Stimulated activated CD8-positive, alpha-beta memory T cell treated with anti-CD3 and anti-CD28 coated beads, Interleukin-4, amount 100 ng/mL, for 4 hours (primary cell): ENCODE data around the gene UACA.
"Not testable (repeated sequence)": the region's sequence is repeated elsewhere in the genome, so short reads cannot be mapped to it uniquely, and the experiment has no call there.

Experiments
- DNase-seq, 2 donors: peaks; one replicate each; pipeline ENCODE4 v3.0.0-alpha.2; 2020; ENCODE audit warnings: low read depth in 2 of 2, low spot score in 1 of 2

The UACA gene

DNA sequence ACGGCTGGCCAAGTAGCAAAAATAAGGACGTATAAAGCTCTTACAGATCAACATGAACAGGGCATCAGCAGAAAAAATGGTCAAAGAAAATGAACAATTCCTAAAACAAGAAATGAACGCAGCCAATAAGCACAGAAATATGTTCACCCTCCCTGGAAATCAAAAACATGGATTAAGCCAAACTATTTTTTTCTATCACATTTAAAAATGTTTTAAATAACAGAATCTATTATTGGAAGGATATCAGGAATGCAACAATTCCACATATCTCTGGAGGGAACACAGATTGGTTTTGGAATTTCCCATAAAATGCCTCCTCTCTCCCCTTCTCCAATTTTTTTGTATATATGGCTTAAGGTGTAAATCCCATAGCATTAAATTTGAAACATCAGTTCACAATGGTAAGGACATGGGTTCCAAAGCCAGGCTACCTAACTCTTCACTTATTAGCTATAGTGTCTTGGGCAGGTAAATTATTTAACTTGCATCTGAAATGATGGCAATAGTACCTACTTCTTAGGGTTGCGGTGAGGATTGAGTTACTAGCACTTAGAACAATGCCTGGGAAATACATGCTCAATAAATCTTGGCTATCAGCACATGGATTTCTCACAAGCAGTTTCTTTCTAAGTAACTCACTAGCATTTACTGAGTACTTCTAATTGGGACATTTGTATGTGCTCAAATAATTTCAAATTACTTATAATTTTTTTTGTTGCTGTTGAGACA, 10.1 kb downstream of the UACA start:
- DNase-seq: no peak

GRCh38 chr15:70752193-70752635, 11.1 kb downstream of the UACA start:
- DNase-seq: no peak

DNA sequence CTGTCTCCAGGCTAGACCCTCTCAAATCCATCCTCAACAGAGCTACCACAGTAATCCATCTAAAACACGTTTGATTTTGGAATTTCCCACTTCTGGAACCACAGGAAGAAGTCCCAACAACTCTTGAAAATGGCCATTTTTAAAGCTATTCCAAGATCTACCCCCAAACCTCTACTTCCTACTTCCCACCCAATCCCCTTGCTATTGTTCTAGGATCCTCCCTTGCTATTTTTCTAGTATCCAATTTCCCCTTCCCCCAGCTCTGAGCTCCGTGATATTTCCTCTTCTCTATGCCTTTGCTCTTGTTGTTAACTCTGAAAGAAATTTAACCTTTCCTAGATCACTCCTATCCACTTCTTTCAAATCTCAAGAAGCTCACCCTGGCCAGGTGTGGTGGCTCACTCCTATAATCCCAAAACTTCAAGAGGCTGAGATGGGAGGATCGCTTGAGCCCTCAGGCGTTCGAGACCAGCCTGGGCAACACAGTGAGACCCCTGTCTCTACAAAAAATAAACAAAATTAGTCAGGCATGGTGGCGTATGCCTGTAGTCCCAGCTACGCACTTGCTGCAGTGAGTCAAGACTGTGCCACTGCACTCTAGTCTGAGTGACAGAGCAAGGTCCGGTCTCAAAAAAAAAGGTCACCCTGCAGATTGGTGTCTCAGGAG, 13.0 kb downstream of the UACA start:
- no peak for DNase-seq

DNA sequence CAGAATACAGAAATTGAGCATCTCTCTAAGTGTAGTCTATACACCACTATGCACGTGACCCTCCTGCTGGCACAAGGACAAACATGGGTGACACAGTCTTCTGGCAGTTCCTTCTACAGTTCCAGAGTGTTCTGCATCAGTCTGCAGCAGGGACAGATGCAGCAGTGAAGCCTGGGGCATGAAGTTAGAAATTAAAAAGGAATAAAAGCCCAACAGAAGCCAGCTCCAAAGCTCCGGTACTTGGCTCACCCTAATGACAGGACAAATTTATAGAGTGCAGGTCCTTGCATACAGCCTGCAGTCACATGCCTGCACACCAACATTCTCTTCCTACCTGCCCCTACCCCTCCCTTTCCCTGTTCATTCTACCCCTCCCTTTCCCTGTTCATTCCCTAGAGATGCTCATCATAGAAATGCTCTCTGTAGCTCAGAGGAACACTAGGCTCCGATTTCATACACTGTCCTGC, 15.0 kb downstream of the UACA start:
- no peak for DNase-seq

DNA sequence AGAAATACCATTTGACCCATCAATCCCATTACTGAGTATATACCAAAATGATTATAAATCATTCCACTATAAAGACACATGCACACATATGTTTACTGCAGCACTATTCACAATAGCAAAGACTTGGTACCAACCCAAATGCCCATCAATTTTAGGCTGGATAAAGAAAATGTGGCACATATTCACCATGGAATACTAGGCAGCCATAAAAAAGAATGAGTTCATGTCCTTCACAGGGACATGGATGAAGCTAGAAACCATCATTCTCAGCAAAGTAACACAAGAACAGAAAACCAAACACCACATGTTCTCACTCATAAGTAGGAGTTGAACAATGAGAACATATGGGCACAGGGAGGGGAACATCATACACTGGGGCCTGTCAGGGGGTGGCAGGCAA, 16.8 kb downstream of the UACA start:
- DNase-seq: not testable (repeated sequence)

GRCh38 chr15:70742928-70743327, 20.4 kb downstream of the UACA start:
- DNase-seq: no peak

DNA sequence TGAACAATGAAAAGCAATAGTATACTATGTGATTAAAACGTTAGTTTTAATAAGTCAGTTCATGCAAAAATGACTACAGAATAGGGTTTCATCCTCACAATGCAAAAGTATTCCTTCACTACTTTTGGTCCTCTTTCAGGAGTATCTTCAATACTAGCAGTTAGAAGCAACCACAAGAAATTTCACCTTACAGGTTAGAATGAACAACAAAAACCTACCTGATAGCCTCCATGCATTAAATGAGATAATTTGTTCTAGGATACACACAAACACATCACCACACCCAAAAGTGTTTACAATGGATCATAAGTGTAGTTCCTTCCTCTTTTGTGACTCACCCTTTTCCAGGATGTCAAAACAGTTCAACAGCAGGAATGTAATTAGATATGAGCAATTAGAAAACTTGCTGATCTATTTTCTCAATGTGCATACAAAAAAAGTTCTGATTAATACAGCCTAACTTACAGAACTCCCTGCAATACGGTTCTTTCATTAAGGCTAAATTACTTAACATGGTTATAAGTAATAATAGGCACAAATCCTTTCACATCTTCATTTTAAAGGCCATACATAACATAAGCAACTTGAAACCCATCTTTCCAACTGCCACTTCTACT, 21.6 kb downstream of the UACA start:
- no peak for DNase-seq

DNA sequence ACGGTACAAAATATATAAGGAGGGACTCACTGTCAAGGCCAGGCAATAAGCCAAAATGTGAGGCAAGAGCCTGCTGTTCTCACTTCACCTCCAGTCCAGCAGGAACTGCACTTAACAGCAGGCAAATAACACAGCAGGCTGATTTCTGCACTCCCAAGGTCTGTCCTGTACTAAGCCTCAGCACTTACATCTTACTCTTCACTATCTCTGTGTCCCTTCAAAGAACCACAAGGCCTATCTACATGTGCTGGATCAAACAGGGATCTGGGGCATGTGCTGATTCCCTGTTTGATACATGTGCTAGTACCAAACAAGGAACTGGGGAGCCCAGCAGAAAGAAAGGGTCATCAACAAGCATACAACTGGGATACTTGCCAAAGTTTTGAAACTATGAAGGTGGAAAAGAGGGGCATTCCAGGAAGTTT, 22.2 kb downstream of the UACA start:
- no peak for DNase-seq

GRCh38 chr15:70735040-70735439, 28.3 kb downstream of the UACA start:
- not testable (repeated sequence) for DNase-seq

DNA sequence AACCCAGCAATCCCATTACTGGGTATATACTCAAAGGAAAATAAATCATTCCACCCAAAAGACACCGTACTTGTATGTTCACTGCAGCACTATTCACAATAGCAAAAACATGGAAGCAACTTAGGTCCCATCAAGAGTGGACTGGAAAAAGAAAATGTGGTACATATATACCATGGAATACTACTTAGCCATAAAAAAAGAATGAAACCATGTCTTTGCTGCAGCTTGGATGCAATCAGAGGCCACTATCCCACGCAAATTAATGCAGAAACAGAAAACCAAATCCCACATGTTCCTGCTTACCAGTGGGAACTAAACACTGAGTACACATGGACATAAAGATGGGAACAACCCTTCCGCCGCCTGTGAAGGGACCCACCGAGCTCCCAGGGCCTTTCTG, 34.2 kb downstream of the UACA start:
- no peak for DNase-seq

DNA sequence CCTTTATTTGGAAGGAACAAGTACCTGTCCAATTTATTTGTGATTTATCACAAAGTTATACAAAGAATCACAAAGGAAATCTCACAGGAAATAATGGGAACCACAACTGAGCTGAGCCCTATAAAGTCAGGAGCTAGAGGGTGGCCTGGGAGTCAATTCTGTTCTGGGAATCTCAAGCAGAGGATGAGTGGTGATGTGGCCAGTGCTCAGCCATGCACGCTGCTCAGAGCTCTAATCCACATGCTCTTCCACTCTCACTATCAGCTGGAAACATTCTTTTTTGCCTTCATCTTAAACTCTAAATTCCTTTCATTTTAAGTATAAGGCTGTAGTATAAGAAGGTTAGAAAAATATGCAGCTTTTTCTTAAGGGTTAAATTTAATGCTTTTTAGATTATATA, 36.6 kb downstream of the UACA start:
- no peak for DNase-seq

DNA sequence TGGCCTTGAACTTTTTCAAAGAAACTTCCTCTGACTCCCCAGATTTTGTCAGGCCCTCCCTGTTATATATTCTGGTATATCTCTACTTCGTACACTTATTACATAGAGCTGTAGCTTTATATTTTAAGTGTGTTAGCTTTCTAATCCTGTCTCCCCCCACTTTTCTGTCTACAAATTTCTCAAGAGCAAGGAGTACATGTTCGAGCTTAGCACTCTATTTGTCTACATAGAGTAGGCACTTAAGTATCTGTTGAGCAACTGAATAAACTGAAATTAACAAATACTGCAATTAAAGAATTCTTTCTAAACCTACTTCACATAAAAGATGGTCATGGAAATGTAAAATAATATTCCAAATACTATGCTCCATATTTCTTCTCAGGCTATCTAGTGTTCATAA, 39.4 kb downstream of the UACA start:
- no peak for DNase-seq

DNA sequence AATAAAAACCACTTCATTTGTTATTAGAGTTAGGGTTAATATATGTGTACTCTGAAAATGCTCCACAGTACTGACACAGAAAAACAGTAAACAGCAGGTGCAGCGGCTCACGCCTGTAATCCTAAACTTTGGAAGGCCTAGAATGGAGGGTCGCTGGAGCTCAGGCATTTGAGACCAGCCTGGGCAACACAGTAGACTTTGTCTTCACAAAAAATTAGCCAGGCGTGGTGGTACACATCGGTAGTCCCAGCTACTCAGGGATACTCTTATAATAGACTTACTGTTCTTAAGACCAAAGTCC, 40.3 kb downstream of the UACA start:
- DNase-seq: no peak

GRCh38 chr15:70722266-70723121, 40.9 kb downstream of the UACA start:
- no peak for DNase-seq

GRCh38 chr15:70720228-70721016, 42.9 kb downstream of the UACA start:
- no peak for DNase-seq

- no peak for DNase-seq
Measured at GRCh38 chr15:70717237-70717793, 46.0 kb downstream of the UACA start.

- no peak for DNase-seq
Measured at GRCh38 chr15:70715840-70716485, 47.4 kb downstream of the UACA start.

GRCh38 chr15:70714565-70714964, 48.8 kb downstream of the UACA start:
- DNase-seq: no peak

DNA sequence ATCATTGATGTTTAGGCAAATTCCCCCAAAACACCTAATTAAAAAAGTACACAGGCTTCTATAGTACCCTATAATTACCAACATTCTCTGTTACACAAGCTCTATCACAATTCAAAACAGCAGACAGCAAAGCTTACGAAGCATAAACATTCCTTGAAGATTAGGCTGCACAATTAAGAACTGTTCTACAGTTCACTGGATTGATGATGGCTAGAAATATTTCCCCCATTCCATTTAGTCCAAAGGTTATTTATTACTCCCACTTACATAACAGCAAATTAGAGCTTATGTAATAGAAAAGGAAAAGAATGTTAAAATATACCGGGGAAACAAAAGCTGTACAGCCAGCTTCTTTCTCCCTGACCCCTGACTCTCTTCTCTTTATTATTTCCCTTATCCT, 49.3 kb downstream of the UACA start:
- no peak for DNase-seq

DNA sequence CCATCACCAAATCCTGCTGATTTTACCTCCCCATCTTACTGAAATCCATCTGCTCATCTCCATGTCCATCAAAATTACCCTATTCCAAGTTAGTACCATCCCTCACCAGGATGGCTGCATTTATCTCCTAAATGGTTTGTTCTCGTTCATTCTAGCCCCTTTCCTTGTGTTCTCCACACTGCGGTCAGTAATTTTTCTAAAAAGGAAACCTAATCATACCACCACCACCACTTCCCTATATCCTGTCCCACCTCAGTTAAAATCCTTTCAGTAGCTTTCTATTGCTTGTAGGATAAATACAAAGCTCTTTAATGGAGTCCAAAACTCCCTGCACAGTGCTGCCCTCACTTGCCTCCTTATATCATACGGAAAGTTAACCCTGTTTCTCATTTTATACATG, 51.1 kb downstream of the UACA start:
- DNase-seq: no peak
